GM12872 (cell line): ENCODE data around the gene IRGC.

Experiments used
- CTCF ChIP-seq: IDR thresholded peaks from 3 replicates; pipeline ENCODE4 v1.5.1; 2011; ENCODE audit warnings: low read depth, mild to moderate bottlenecking, low read length, moderate library complexity; ENCODE audit not compliant: insufficient read depth

IRGC gene

GRCh38 chr19:43759515-43759914, 43.6 kb downstream of the IRGC start:
- TF ChIP-seq CTCF = peak; percentile 67

GRCh38 chr19:43760941-43761340, 45.1 kb downstream of the IRGC start:
- no peak for TF ChIP-seq CTCF

GRCh38 chr19:43762814-43763213, 46.9 kb downstream of the IRGC start:
- TF ChIP-seq CTCF = no peak

- TF ChIP-seq CTCF = no peak
Measured at GRCh38 chr19:43763473-43763939, 47.6 kb downstream of the IRGC start.

GRCh38 chr19:43765109-43765876, 49.4 kb downstream of the IRGC start:
- no peak for TF ChIP-seq CTCF

- no peak for TF ChIP-seq CTCF
Measured at GRCh38 chr19:43766755-43767043, 50.8 kb downstream of the IRGC start.

- TF ChIP-seq CTCF = no peak
Measured at GRCh38 chr19:43767316-43767715, 51.4 kb downstream of the IRGC start.

- no peak for TF ChIP-seq CTCF
Measured at GRCh38 chr19:43767818-43768217, 51.9 kb downstream of the IRGC start.
